Stimulated activated CD8-positive, alpha-beta memory T cell treated with anti-CD3 and anti-CD28 coated beads, Interleukin-15, amount 100 ng/mL, for 24 hours (primary cell): ENCODE measurements around the gene C19orf53.
"Not testable (repeated sequence)": the region's sequence is repeated elsewhere in the genome, so short reads cannot be mapped to it uniquely, and the experiment has no call there.

Source experiments
- DNase-seq: peaks from one replicate; pipeline ENCODE4 v3.0.0-alpha.2; 2020; ENCODE audit warnings: low read depth

C19orf53 gene

GRCh38 chr19:13774217-13775191 is at the start of gene C19orf53:
Gene C19orf53 (plus strand): TSS chr19:13774456. CDS start chr19:13774478, 22 bp downstream.
- DNase-seq = peak; percentile 72

GRCh38 chr19:13726323-13726722 is 47.9 kb upstream of the C19orf53 start:
- no peak for DNase-seq

- no peak for DNase-seq
Measured at GRCh38 chr19:13727798-13728197, 46.5 kb upstream of the C19orf53 start.

- no peak for DNase-seq
Measured at GRCh38 chr19:13729859-13730258, 44.4 kb upstream of the C19orf53 start.

GRCh38 chr19:13731147-13731964 is 42.9 kb upstream of the C19orf53 start:
- DNase-seq = peak; percentile 85

GRCh38 chr19:13732337-13732736 is 41.9 kb upstream of the C19orf53 start:
- no peak for DNase-seq

GRCh38 chr19:13734751-13735150 is 39.5 kb upstream of the C19orf53 start:
- no peak for DNase-seq

GRCh38 chr19:13738073-13738472 is 36.2 kb upstream of the C19orf53 start:
- DNase-seq = no peak

GRCh38 chr19:13741893-13742292 is 32.4 kb upstream of the C19orf53 start:
- DNase-seq = no peak

- no peak for DNase-seq
Measured at GRCh38 chr19:13742756-13743155, 31.5 kb upstream of the C19orf53 start.

- no peak for DNase-seq
Measured at GRCh38 chr19:13744174-13744573, 30.1 kb upstream of the C19orf53 start.

GRCh38 chr19:13747098-13747453 is 27.2 kb upstream of the C19orf53 start:
- DNase-seq = no peak

GRCh38 chr19:13748169-13748828 is 26.0 kb upstream of the C19orf53 start:
- DNase-seq = no peak

GRCh38 chr19:13751436-13751835 is 22.8 kb upstream of the C19orf53 start:
- DNase-seq = no peak

- DNase-seq = not testable (repeated sequence)
Measured at GRCh38 chr19:13753622-13754021, 20.6 kb upstream of the C19orf53 start.

GRCh38 chr19:13756210-13756609 is 18.0 kb upstream of the C19orf53 start:
- no peak for DNase-seq

GRCh38 chr19:13757805-13758772 is 16.2 kb upstream of the C19orf53 start:
- no peak for DNase-seq

GRCh38 chr19:13758795-13759194 is 15.5 kb upstream of the C19orf53 start:
- DNase-seq = no peak

- DNase-seq = no peak
Measured at GRCh38 chr19:13761423-13761822, 12.8 kb upstream of the C19orf53 start.

GRCh38 chr19:13762635-13763235 is 11.5 kb upstream of the C19orf53 start:
- DNase-seq = no peak

GRCh38 chr19:13763265-13763664 is 11.0 kb upstream of the C19orf53 start:
- DNase-seq = no peak
